ENCODE data around the gene BAG1. TPM values are rescaled to one million over a fixed set of nuclear protein-coding genes. Genes with fewer than 3 reads are reported as not detected.
A peak's percentile ranks its signal among the peaks of the same experiment; 100 is the strongest.

Gene BAG1
- total RNA-seq (134 TPM), polyA plus RNA-seq (ENCODE audit: insufficient read depth, low read depth, low replicate concordance) (268 TPM)
- long read RNA-seq, donor 1, transcript BAG1-201 (4 exons, 1,977 nt) = major isoform, 15 of 31 reads
- long read RNA-seq, donor 1, transcript BAG1-210 (7 exons, 3,786 nt) = major isoform, 15 of 31 reads
- long read RNA-seq, donor 1, partial matches to known transcripts = 0 of 31 reads
- long read RNA-seq, donor 1, other reads (novel, unspliced or antisense) = 0 of 31 reads
- long read RNA-seq, donor 2, transcript BAG1-210 (7 exons, 3,786 nt) = major isoform, 21 of 38 reads
- long read RNA-seq, donor 2, transcript BAG1-201 (4 exons, 1,977 nt) = minor isoform, 11 of 38 reads
- long read RNA-seq, donor 2, partial matches to known transcripts = 6 of 38 reads
- long read RNA-seq, donor 2, other reads (novel, unspliced or antisense) = 0 of 38 reads
- long read RNA-seq, donor 3, transcript BAG1-210 (7 exons, 3,786 nt) = major isoform, 31 of 358 reads
- long read RNA-seq, donor 3, transcript BAG1-201 (4 exons, 1,977 nt) = minor isoform, 10 of 358 reads
- long read RNA-seq, donor 3, partial matches to known transcripts = 317 of 358 reads
- long read RNA-seq, donor 3, other reads (novel, unspliced or antisense) = 0 of 358 reads
- long read RNA-seq, donor 4, transcript BAG1-210 (7 exons, 3,786 nt) = major isoform, 32 of 41 reads
- long read RNA-seq, donor 4, partial matches to known transcripts = 5 of 41 reads
- long read RNA-seq, donor 4, other reads (novel, unspliced or antisense) = 0 of 41 reads
- long read RNA-seq, donor 5, partial matches to known transcripts = 0 of 1 reads
- long read RNA-seq, donor 5, other reads (novel, unspliced or antisense) = 0 of 1 reads
- long read RNA-seq, donor 6, transcript BAG1-201 (4 exons, 1,977 nt) = minor isoform, 6 of 17 reads
- long read RNA-seq, donor 6, transcript BAG1-210 (7 exons, 3,786 nt) = major isoform, 11 of 17 reads
- long read RNA-seq, donor 6, partial matches to known transcripts = 0 of 17 reads
- long read RNA-seq, donor 6, other reads (novel, unspliced or antisense) = 0 of 17 reads
- long read RNA-seq, donor 7, transcript BAG1-210 (7 exons, 3,786 nt) = major isoform, 122 of 141 reads
- long read RNA-seq, donor 7, partial matches to known transcripts = 1 of 141 reads
- long read RNA-seq, donor 7, other reads (novel, unspliced or antisense) = 16 of 141 reads
- long read RNA-seq, donor 8, transcript BAG1-201 (4 exons, 1,977 nt) = minor isoform, 9 of 59 reads
- long read RNA-seq, donor 8, transcript BAG1-210 (7 exons, 3,786 nt) = major isoform, 31 of 59 reads
- long read RNA-seq, donor 8, partial matches to known transcripts = 17 of 59 reads
- long read RNA-seq, donor 8, other reads (novel, unspliced or antisense) = 0 of 59 reads
- long read RNA-seq, donor 9, transcript BAG1-210 (7 exons, 3,786 nt) = major isoform, 17 of 23 reads
- long read RNA-seq, donor 9, transcript BAG1-201 (4 exons, 1,977 nt) = minor isoform, 5 of 23 reads
- long read RNA-seq, donor 9, partial matches to known transcripts = 0 of 23 reads
- long read RNA-seq, donor 9, other reads (novel, unspliced or antisense) = 0 of 23 reads
- long read RNA-seq, donor 10, transcript BAG1-210 (7 exons, 3,786 nt) = major isoform, 32 of 70 reads
- long read RNA-seq, donor 10, transcript BAG1-201 (4 exons, 1,977 nt) = minor isoform, 10 of 70 reads
- long read RNA-seq, donor 10, partial matches to known transcripts = 27 of 70 reads
- long read RNA-seq, donor 10, other reads (novel, unspliced or antisense) = 0 of 70 reads

DNA sequence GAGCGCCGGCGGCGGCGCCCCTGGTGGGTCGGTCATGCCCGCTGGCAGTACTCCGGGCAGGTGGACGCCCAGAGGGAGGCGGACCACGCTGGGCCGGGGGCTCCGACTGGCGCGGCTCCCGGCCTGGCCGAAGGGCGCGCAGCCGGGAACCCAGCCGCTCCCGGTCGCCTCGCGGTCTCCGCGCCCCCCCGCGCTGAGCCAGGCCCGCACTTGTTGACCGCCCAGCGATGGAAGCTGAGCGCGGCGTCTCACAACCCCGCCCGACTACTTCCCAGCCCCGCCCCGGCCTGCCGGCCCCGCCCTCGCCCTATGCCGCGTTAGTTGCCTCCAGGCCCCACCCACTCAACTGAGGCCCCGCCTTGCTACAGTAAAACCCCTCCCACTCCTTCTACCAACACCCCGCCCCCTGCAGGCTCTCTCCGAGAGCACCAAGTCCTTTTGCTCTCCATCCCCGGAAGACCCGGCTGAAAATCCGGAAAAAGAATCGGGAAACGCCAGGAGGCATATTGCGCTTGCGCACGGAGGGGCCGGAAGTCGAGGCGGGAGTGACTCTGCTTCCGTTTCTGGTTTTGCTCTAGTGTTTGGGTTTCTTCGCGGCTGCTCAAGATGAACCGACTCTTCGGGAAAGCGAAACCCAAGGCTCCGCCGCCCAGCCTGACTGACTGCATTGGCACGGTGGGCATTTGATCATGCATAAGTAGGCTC, at the start of gene BAG1, which contains the start of gene CHMP5:
Gene BAG1 (minus strand): TSS at position 236 of the 705 bp plus-strand sequence.
Gene CHMP5 (plus strand): TSS at position 577 of the 705 bp plus-strand sequence. CDS start 30 bp downstream, at position 607.
- DNase-seq (peak; percentile 100), FAIRE-seq (peak; percentile 79)
- TF ChIP-seq, protein P1, sequence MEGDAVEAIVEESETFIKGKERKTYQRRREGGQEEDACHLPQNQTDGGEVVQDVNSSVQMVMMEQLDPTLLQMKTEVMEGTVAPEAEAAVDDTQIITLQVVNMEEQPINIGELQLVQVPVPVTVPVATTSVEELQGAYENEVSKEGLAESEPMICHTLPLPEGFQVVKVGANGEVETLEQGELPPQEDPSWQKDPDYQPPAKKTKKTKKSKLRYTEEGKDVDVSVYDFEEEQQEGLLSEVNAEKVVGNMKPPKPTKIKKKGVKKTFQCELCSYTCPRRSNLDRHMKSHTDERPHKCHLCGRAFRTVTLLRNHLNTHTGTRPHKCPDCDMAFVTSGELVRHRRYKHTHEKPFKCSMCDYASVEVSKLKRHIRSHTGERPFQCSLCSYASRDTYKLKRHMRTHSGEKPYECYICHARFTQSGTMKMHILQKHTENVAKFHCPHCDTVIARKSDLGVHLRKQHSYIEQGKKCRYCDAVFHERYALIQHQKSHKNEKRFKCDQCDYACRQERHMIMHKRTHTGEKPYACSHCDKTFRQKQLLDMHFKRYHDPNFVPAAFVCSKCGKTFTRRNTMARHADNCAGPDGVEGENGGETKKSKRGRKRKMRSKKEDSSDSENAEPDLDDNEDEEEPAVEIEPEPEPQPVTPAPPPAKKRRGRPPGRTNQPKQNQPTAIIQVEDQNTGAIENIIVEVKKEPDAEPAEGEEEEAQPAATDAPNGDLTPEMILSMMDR (IDR thresholded peaks at IDR 0.05; ENCODE audit: borderline replicate concordance, extremely low read depth, insufficient read depth) = peak; percentile 27
- H3K9ac ChIP-seq (ENCODE audit: low read length in 3 of 3) = peak within 1 kb of the TSS; percentile 77 to 96 (median 88)
- no peaks in the 10 kb centered on the region for H3K9me3 ChIP-seq (ENCODE audit: control insufficient read depth in 2 of 3, insufficient read depth in 1 of 3, low read length in 3 of 3)
- peaks cover 9 to 38% (median 24%) of the 10 kb centered on the region in 3 donors for H3K36me3 ChIP-seq (ENCODE audit: control insufficient read depth in 2 of 3, insufficient read depth in 3 of 3, low read length in 3 of 3)
- H3K4me3 ChIP-seq (ENCODE audit: low read length in 3 of 3) = peak within 1 kb of the TSS; percentile 92 to 96 (median 94)
- intact Hi-C loops (cut with DNase I) = no loop called here
- H3K27me3 ChIP-seq (ENCODE audit: control insufficient read depth, insufficient read depth, low read length) = no peaks in the 10 kb centered on the region
- peaks cover 0 to 17% (median 8%) of the 10 kb centered on the region in 3 donors for H3K4me1 ChIP-seq (ENCODE audit: control insufficient read depth in 2 of 3, insufficient read depth in 2 of 3, low read depth in 1 of 3, low read length in 3 of 3)
- H3K27ac ChIP-seq (ENCODE audit: low read depth in 2 of 2, low read length in 2 of 2) = peak within 1 kb of the TSS; percentile 81 to 92

DNA sequence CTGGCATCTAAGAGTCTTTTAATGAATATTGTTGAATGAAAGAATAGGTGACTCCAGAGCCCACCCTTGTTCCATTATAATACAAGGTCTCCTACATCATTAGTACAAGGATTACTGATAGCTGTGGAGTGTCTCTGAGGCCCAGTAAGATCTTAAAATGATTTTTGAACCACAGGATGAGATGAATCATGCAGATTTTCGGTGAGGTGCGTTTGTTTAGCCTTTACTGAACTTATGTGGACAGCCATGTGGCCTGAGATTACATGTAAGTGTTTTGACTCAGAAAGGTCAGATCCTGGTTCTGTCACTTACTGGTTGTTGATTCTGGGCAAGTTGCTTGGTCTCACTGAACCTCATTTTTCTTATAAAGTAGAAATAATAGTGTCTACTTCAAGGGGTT, 47.4 kb upstream of the BAG1 start:
- no peak overlapping the region for H3K27ac ChIP-seq (ENCODE audit: low read depth in 2 of 2, low read length in 2 of 2)
- H3K4me3 ChIP-seq (ENCODE audit: low read length in 3 of 3) = no peak overlapping the region
- FAIRE-seq (no peak), DNase-seq (no peak)
- TF ChIP-seq, protein P1 (IDR thresholded peaks at IDR 0.05; ENCODE audit: borderline replicate concordance, extremely low read depth, insufficient read depth) = no peak
- peaks cover 13 to 72% (median 41%) of the 10 kb centered on the region in 3 donors for H3K36me3 ChIP-seq (ENCODE audit: control insufficient read depth in 2 of 3, insufficient read depth in 3 of 3, low read length in 3 of 3)
- no peaks in the 10 kb centered on the region for H3K27me3 ChIP-seq (ENCODE audit: control insufficient read depth, insufficient read depth, low read length)
- no peaks in the 10 kb centered on the region for H3K4me1 ChIP-seq (ENCODE audit: control insufficient read depth in 2 of 3, insufficient read depth in 2 of 3, low read depth in 1 of 3, low read length in 3 of 3)
- H3K9ac ChIP-seq (ENCODE audit: low read length in 3 of 3) = no peak overlapping the region
- intact Hi-C loops (cut with DNase I) = no loop called here
- H3K9me3 ChIP-seq (ENCODE audit: control insufficient read depth in 2 of 3, insufficient read depth in 1 of 3, low read length in 3 of 3) = no peaks in the 10 kb centered on the region

Measured in kidney (tissue), 22 donors.